Measurements from ENCODE around the gene RYR3.
A peak's percentile ranks its signal among the peaks of the same experiment; 100 is the strongest.

Gene RYR3

DNA sequence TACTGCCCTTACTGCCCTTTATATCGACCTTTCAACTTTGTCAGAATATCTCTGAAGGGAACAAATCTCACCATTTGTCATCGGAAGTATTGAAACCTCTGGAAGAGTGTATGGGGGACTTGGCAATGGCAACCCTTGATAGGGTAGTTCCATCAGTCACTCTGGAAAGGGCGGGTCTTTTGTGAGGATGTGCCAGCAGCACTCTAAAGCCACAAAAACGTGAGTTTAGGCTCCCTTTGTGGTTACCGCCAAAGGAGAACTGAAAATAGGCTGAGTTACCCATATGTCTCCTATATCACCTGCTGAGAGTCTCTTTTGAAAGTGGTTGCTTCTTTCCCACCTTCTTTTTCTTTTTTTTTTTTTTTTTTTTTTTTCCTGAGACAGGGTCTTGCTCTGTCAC lies 360.7 kb downstream of the RYR3 start:
- H3K79me2 ChIP-seq (ENCODE audit: low read length), result no peaks in the 10 kb centered on the region
- TF ChIP-seq, protein P1, sequence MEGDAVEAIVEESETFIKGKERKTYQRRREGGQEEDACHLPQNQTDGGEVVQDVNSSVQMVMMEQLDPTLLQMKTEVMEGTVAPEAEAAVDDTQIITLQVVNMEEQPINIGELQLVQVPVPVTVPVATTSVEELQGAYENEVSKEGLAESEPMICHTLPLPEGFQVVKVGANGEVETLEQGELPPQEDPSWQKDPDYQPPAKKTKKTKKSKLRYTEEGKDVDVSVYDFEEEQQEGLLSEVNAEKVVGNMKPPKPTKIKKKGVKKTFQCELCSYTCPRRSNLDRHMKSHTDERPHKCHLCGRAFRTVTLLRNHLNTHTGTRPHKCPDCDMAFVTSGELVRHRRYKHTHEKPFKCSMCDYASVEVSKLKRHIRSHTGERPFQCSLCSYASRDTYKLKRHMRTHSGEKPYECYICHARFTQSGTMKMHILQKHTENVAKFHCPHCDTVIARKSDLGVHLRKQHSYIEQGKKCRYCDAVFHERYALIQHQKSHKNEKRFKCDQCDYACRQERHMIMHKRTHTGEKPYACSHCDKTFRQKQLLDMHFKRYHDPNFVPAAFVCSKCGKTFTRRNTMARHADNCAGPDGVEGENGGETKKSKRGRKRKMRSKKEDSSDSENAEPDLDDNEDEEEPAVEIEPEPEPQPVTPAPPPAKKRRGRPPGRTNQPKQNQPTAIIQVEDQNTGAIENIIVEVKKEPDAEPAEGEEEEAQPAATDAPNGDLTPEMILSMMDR (IDR thresholded peaks at IDR 0.05; ENCODE audit: low read depth, low read length), result no peak
- no peak for TF ChIP-seq EZH2phosphoT487 (IDR thresholded peaks at IDR 0.05; ENCODE audit: low read depth)
- H2AFZ ChIP-seq (ENCODE audit: low read depth, low read length), result no peak overlapping the region
- peak overlapping the region; percentile 67 for H3K4me2 ChIP-seq (ENCODE audit: low read length)
- H3K4me1 ChIP-seq (ENCODE audit: low read length), result peaks cover 22% of the 10 kb centered on the region
- no peaks in the 10 kb centered on the region for H3K36me3 ChIP-seq (replicated peaks; ENCODE audit: low read depth, low read length)
- no peaks in the 10 kb centered on the region for H3K9me3 ChIP-seq (ENCODE audit: insufficient read depth, low read length)
- H3K27ac ChIP-seq (ENCODE audit: low read length), result no peak overlapping the region
- peaks cover 70% of the 10 kb centered on the region for H3K27me3 ChIP-seq (ENCODE audit: low read depth, low read length)
- no peak overlapping the region for H3K9ac ChIP-seq (ENCODE audit: low read length)
- H4K20me1 ChIP-seq (ENCODE audit: insufficient read depth, low read length), result peaks cover 8% of the 10 kb centered on the region
- peak overlapping the region; percentile 29; the same call in 1 of the 2 replicates for H3K4me3 ChIP-seq (ENCODE audit: low read length)

DNA sequence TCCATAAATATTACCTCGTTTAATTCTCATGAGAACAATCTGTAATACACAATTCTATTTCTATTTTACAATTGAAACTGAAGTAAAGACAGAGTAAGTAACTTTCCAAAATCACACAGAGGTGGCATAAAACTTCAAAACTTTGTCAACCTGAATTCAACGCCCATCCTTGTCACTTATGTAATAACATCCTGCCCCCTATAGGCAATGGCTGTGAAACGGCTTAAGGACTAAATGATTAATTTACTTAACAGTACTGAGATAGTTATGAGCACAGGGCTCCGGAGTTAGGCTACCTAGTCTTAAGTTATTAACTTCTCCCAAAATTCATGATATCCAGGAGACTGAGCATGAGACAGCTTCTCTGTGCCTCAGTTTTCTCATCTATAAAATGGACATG lies 364.5 kb downstream of the RYR3 start:
- H3K9me3 ChIP-seq (ENCODE audit: insufficient read depth, low read length), result no peaks in the 10 kb centered on the region
- H3K27ac ChIP-seq (ENCODE audit: low read length), result no peak overlapping the region
- peaks cover 7% of the 10 kb centered on the region for H4K20me1 ChIP-seq (ENCODE audit: insufficient read depth, low read length)
- peaks cover 21% of the 10 kb centered on the region for H3K4me1 ChIP-seq (ENCODE audit: low read length)
- no peaks in the 10 kb centered on the region for H3K36me3 ChIP-seq (replicated peaks; ENCODE audit: low read depth, low read length)
- H3K79me2 ChIP-seq (ENCODE audit: low read length), result no peaks in the 10 kb centered on the region
- H3K27me3 ChIP-seq (ENCODE audit: low read depth, low read length), result peaks cover 79% of the 10 kb centered on the region
- no peak overlapping the region for H3K4me3 ChIP-seq (ENCODE audit: low read length)
- H3K4me2 ChIP-seq (ENCODE audit: low read length), result no peak overlapping the region
- H3K9ac ChIP-seq (ENCODE audit: low read length), result no peak overlapping the region
- TF ChIP-seq, protein P1 (IDR thresholded peaks at IDR 0.05; ENCODE audit: low read depth, low read length), result peak; percentile 84
- TF ChIP-seq EZH2phosphoT487 (IDR thresholded peaks at IDR 0.05; ENCODE audit: low read depth), result no peak
- no peak overlapping the region for H2AFZ ChIP-seq (ENCODE audit: low read depth, low read length)

DNA sequence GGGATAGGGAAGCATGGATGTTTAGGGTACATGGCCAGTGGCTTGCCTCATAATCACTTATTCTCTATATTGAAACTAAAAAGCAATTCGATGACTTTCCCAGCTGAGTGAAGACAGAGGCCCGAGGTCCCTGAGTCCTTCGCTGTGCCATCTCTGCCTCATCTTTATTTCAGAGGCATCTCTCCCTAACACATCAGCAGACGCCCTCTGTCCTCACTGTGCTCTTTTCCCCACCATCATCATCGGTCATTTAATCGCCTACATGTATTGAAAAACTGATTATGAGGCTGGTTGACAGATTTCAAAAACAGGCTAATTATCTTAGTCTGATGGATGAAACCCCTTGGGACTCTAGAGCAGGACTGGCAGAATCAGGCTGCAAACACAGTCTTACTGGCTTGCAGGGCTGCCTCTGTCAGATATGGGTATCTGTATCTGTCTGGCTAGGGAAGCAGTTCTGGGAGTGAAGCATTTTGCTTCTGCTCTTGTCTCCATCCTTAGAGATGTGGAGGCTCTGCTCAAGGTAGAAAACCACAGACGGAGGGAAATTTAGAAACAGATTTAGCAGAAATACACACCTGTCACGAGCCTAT lies 366.6 kb downstream of the RYR3 start:
- Histone ChIP-seq H3K4me1 (ENCODE audit: low read length) (peaks cover 1% of the 10 kb centered on the region), H3K36me3 (replicated peaks; ENCODE audit: low read depth, low read length) (no peaks in the 10 kb centered on the region), H3K27ac (ENCODE audit: low read length) (no peak overlapping the region), H3K4me3 (ENCODE audit: low read length) (no peak overlapping the region), H3K9ac (ENCODE audit: low read length) (no peak overlapping the region), H2AFZ (ENCODE audit: low read depth, low read length) (no peak overlapping the region), H3K27me3 (ENCODE audit: low read depth, low read length) (peaks cover 84% of the 10 kb centered on the region), H3K9me3 (ENCODE audit: insufficient read depth, low read length) (no peaks in the 10 kb centered on the region), H3K4me2 (ENCODE audit: low read length) (no peak overlapping the region), H3K79me2 (ENCODE audit: low read length) (no peaks in the 10 kb centered on the region), H4K20me1 (ENCODE audit: insufficient read depth, low read length) (no peaks in the 10 kb centered on the region; the same call in 1 of the 2 replicates)
- no peak for TF ChIP-seq EZH2phosphoT487 (IDR thresholded peaks at IDR 0.05; ENCODE audit: low read depth)
- TF ChIP-seq, protein P1 (IDR thresholded peaks at IDR 0.05; ENCODE audit: low read depth, low read length), result no peak

DNA sequence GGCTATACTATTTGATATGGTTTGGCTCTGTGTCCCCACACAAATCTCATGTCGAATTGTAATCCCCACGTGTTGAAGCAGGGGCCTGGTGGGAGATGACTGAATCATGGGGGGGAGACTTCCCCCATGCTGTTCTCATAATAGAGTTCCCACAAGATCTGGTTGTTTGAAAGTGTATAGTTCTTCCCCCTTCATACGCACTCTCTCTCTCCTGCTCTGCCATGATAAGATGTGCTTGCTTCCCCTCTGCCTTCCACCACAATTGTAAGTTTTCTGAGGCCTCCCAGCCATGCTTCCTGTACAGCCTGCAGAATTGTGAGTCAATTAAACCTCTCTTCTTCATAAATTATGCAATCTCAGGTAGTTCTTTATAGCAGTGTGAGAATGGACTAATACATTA lies 367.4 kb downstream of the RYR3 start:
- Histone ChIP-seq H3K27me3 (ENCODE audit: low read depth, low read length) (peaks cover 75% of the 10 kb centered on the region), H3K9me3 (ENCODE audit: insufficient read depth, low read length) (no peaks in the 10 kb centered on the region), H3K4me1 (ENCODE audit: low read length) (no peaks in the 10 kb centered on the region)

More for the DNA sequence above, 367.4 kb downstream of the RYR3 start:
- Histone ChIP-seq H3K36me3 (replicated peaks; ENCODE audit: low read depth, low read length) (no peaks in the 10 kb centered on the region), H2AFZ (ENCODE audit: low read depth, low read length) (no peak overlapping the region), H3K27ac (ENCODE audit: low read length) (no peak overlapping the region), H3K79me2 (ENCODE audit: low read length) (no peaks in the 10 kb centered on the region), H3K4me2 (ENCODE audit: low read length) (no peak overlapping the region), H3K4me3 (ENCODE audit: low read length) (no peak overlapping the region), H4K20me1 (ENCODE audit: insufficient read depth, low read length) (no peaks in the 10 kb centered on the region), H3K9ac (ENCODE audit: low read length) (no peak overlapping the region)
- TF ChIP-seq, protein P1 (IDR thresholded peaks at IDR 0.05; ENCODE audit: low read depth, low read length), result no peak
- TF ChIP-seq EZH2phosphoT487 (IDR thresholded peaks at IDR 0.05; ENCODE audit: low read depth), result no peak

Data from OCI-LY3 (cell line).